Liver (tissue), 3 donors: ENCODE measurements around the gene MED12L.

Source experiments
- RAD21 ChIP-seq, 2 donors: IDR thresholded peaks; 2 replicates each; pipeline ENCODE4 v1.6.1; 2016; ENCODE audit warnings: antibody characterized with exemption in 2 of 2, mild to moderate bottlenecking in 2 of 2
- YY1 ChIP-seq: IDR thresholded peaks from 2 replicates; pipeline ENCODE4 v1.6.1; 2016; ENCODE audit warnings: antibody characterized with exemption, mild to moderate bottlenecking
- TF ChIP-seq, protein P1 (sequence below): fragments of 150-350 bp; IDR thresholded peaks from 2 replicates; pipeline ENCODE4 v1.5.1; 2017; ENCODE audit warnings: improper control_type of control experiment, low read depth, low read length; ENCODE audit not compliant: missing input control
- TF ChIP-seq, protein P2 (sequence below): IDR thresholded peaks from 2 replicates; pipeline ENCODE4 v1.6.1; 2016; ENCODE audit warnings: antibody characterized with exemption
- donor health status: healthy.
- donor health status: healthy.

DNA sequence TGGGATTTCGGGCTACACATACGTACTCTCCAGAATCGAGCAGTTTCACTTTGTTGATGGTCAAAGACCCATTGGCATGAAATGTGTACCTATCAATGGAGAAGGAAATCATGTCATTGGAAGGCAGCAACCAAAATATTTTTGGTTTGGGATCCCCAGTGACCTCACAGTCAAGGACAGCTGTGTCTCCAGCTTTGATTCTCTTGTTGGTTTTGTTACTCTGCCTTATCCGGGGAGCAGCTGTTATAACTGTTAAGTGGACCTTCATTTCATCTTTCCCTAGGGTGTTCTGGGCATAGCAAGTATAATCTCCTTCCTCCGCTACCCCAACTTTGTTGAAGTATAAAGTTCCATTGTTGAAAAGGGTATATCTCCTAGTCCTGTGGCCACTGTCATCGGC, 352.4 kb downstream of the MED12L start:
- TF ChIP-seq, protein P1, sequence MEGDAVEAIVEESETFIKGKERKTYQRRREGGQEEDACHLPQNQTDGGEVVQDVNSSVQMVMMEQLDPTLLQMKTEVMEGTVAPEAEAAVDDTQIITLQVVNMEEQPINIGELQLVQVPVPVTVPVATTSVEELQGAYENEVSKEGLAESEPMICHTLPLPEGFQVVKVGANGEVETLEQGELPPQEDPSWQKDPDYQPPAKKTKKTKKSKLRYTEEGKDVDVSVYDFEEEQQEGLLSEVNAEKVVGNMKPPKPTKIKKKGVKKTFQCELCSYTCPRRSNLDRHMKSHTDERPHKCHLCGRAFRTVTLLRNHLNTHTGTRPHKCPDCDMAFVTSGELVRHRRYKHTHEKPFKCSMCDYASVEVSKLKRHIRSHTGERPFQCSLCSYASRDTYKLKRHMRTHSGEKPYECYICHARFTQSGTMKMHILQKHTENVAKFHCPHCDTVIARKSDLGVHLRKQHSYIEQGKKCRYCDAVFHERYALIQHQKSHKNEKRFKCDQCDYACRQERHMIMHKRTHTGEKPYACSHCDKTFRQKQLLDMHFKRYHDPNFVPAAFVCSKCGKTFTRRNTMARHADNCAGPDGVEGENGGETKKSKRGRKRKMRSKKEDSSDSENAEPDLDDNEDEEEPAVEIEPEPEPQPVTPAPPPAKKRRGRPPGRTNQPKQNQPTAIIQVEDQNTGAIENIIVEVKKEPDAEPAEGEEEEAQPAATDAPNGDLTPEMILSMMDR, result no peak
- TF ChIP-seq RAD21 (IDR thresholded peaks at IDR 0.05), result no peak
- no peak for TF ChIP-seq YY1
- TF ChIP-seq, protein P2, sequence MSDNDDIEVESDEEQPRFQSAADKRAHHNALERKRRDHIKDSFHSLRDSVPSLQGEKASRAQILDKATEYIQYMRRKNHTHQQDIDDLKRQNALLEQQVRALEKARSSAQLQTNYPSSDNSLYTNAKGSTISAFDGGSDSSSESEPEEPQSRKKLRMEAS, result no peak
